Suprapubic skin (tissue), 3 donors: ENCODE measurements around the gene AP2A1.

Experiments used
- CTCF ChIP-seq, 2 donors: fragments of 200-600 bp in 1 of 2; fragments of 450-650 bp in 1 of 2; sonication (generic) in 1 of 2; IDR thresholded peaks; one replicate each; pipeline ENCODE4 v1.5.1; 2016 to 2019; ENCODE audit warnings: antibody characterized with exemption in 2 of 2, mild to moderate bottlenecking in 1 of 2, moderate library complexity in 1 of 2
- EP300 ChIP-seq: sonication (generic); formaldehyde crosslinking; IDR thresholded peaks from one replicate; pipeline ENCODE4 v1.6.1; 2017; ENCODE audit warnings: antibody characterized with exemption

DNA sequence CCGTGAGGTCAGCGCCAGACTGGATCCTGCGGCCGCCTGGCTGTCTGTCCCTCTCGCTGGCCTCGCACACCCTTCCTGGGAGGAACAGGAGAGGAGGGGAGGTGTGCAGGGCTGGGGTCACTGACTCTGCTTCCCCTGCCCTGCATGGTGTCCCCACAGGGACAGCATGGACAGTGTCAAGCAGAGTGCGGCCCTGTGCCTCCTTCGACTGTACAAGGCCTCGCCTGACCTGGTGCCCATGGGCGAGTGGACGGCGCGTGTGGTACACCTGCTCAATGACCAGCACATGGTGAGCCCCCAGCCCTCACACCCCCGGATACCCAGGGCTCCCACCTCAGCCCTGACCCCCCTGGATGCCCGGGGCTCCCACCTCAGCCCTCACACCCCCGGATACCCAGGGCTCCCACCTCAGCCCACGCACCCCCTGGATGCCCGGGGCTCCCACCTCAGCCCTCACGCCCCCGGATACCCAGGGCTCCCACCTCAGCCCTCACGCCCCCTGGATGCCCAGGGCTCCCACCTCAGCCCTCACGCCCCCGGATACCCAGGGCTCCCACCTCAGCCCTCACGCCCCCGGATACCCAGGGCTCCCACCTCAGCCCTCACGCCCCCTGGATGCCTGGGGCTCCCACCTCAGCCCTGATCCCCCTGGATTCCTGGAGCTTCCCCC is 25.1 kb downstream of the AP2A1 start:
- TF ChIP-seq CTCF (IDR thresholded peaks at IDR 0.05): no peak
- TF ChIP-seq EP300: no peak
